CD14-positive monocyte (primary cell): Measurements from ENCODE around the gene CDC16. TPM values are rescaled to one million over a fixed set of nuclear protein-coding genes. Genes with fewer than 3 reads are reported as not detected.

Experiments used
- DNase-seq, 3 donors: peaks; one replicate each; pipeline ENCODE4 v3.0.0-alpha.2; 2011 to 2022
- H2AFZ ChIP-seq: 2 replicates; pipeline ENCODE4 v1.6.0; 2012; ENCODE audit warnings: mild to moderate bottlenecking, low read depth, low read length, inconsistent platforms; ENCODE audit not compliant: insufficient read depth, poor library complexity, severe bottlenecking
- H3K27ac ChIP-seq, 2 donors: 1 replicate in 1 of 2; 2 replicates in 1 of 2; pipeline ENCODE4 v1.5.1; 2012 to 2013; ENCODE audit warnings: low read length in 2 of 2, control low read depth in 1 of 2, inconsistent platforms in 1 of 2, low read depth in 1 of 2, mild to moderate bottlenecking in 1 of 2
- H3K27me3 ChIP-seq, 2 donors: one replicate each; pipeline versions ENCODE4 v1.6.0 to v1.6.1; 2011 to 2013; ENCODE audit warnings: low read length in 2 of 2; ENCODE audit not compliant: control insufficient read depth in 2 of 2, insufficient read depth in 2 of 2
- H3K36me3 ChIP-seq, 2 donors: replicated peaks in 1 of 2; 1 replicate in 1 of 2; 2 replicates in 1 of 2; pipeline versions ENCODE4 v1.5.1 to v1.6.1; 2012 to 2013; ENCODE audit warnings: low read length in 2 of 2, control low read depth in 1 of 2, inconsistent platforms in 1 of 2, mild to moderate bottlenecking in 1 of 2; ENCODE audit not compliant: insufficient read depth in 2 of 2, control insufficient read depth in 1 of 2
- H3K4me1 ChIP-seq, 2 donors: 1 replicate in 1 of 2; 2 replicates in 1 of 2; pipeline versions ENCODE4 v1.5.1 to v1.6.1; 2012 to 2013; ENCODE audit warnings: low read length in 2 of 2, control low read depth in 1 of 2, inconsistent platforms in 1 of 2, mild to moderate bottlenecking in 1 of 2, moderate library complexity in 1 of 2; ENCODE audit not compliant: insufficient read depth in 2 of 2, control insufficient read depth in 1 of 2
- H3K4me2 ChIP-seq: replicated peaks from 2 replicates; pipeline ENCODE3; 2012; ENCODE audit warnings: low read length, moderate library complexity, mild to moderate bottlenecking; ENCODE audit not compliant: poor library complexity, severe bottlenecking; ENCODE audit errors: extremely low read depth
- H3K4me3 ChIP-seq, 3 experiments: fragments of 200-600 bp in 1 of 3; sonication (generic) in 1 of 3; replicated peaks in 1 of 3; 1 replicate in 2 of 3; 2 replicates in 1 of 3; pipeline ENCODE4 v1.5.1; 2011 to 2013; ENCODE audit warnings: low read length in 3 of 3, mild to moderate bottlenecking in 3 of 3, control low read depth in 2 of 3, low read depth in 2 of 3, inconsistent platforms in 1 of 3, moderate library complexity in 1 of 3
- H3K79me2 ChIP-seq: 2 replicates; pipeline ENCODE4 v1.6.0; 2012; ENCODE audit warnings: mild to moderate bottlenecking, control low read depth, inconsistent platforms, low read length, moderate library complexity; ENCODE audit not compliant: insufficient read depth
- H3K9ac ChIP-seq: 2 replicates; pipeline ENCODE4 v1.6.0; 2017; ENCODE audit warnings: low read length, mild to moderate bottlenecking; ENCODE audit not compliant: insufficient read depth, poor library complexity, severe bottlenecking
- H3K9me3 ChIP-seq, 2 donors: replicated peaks in 1 of 2; 1 replicate in 1 of 2; 2 replicates in 1 of 2; pipeline versions ENCODE4 v1.5.1 to v1.6.1; 2012 to 2013; ENCODE audit warnings: low read length in 2 of 2, control low read depth in 1 of 2; ENCODE audit not compliant: control insufficient read depth in 1 of 2, insufficient read depth in 1 of 2
- H4K20me1 ChIP-seq: 2 replicates; pipeline ENCODE4 v1.6.0; 2012; ENCODE audit warnings: mild to moderate bottlenecking, low read length, control low read depth, moderate library complexity; ENCODE audit not compliant: insufficient read depth
- H3K27ac Mint-ChIP-seq, 7 donors: one replicate each; pipeline ENCODE4 v1.8.0; 2020; ENCODE audit warnings: mild to moderate bottlenecking in 7 of 7, mixed read lengths in 7 of 7, moderate library complexity in 6 of 7, inconsistent platforms in 2 of 7
- H3K27me3 Mint-ChIP-seq, 3 donors: one replicate each; pipeline ENCODE4 v1.8.0; 2021 to 2022; ENCODE audit warnings: low read depth in 3 of 3, mild to moderate bottlenecking in 3 of 3, mixed read lengths in 3 of 3, moderate library complexity in 3 of 3, inconsistent platforms in 1 of 3
- H3K36me3 Mint-ChIP-seq, 2 donors: one replicate each; pipeline ENCODE4 v1.8.0; 2020; ENCODE audit warnings: mixed read lengths in 2 of 2, inconsistent platforms in 1 of 2, mild to moderate bottlenecking in 1 of 2
- H3K4me1 Mint-ChIP-seq: one replicate; pipeline ENCODE4 v1.8.0; 2020; ENCODE audit warnings: mild to moderate bottlenecking, mixed read lengths
- H3K4me3 Mint-ChIP-seq, 2 donors: one replicate each; pipeline ENCODE4 v1.8.0; 2020; ENCODE audit warnings: mild to moderate bottlenecking in 2 of 2, mixed read lengths in 2 of 2, moderate library complexity in 1 of 2
- H3K9me3 Mint-ChIP-seq, 7 donors: one replicate each; pipeline ENCODE4 v1.8.0; 2020 to 2022; ENCODE audit warnings: mixed read lengths in 7 of 7, mild to moderate bottlenecking in 6 of 7, moderate library complexity in 6 of 7, inconsistent platforms in 2 of 7
- CTCF ChIP-seq: fragments of 200-600 bp; IDR thresholded peaks from one replicate; pipeline ENCODE4 v1.8.0; 2022; ENCODE audit warnings: antibody characterized with exemption, mild to moderate bottlenecking
- WGBS: methylation state at CpG from one replicate; pipeline ENCODE4 v1.1.5; 2013; ENCODE audit warnings: missing lambda C conversion rate; ENCODE audit not compliant: insufficient coverage; 5-methylcytosine and 5-hydroxymethylcytosine counted together
- intact Hi-C, 2 donors: fragments of 100-400 bp; cut with micrococcal nuclease; formaldehyde crosslinking; loops; one replicate each; pipeline versions ENCODE4 v1.15.0 to v1.15.1; 2023
- polyA plus RNA-seq, 3 donors: library from polyadenylated mRNA; depleted of rRNA in 1 of 3; unstranded in 2 of 3; stranded (reverse) in 1 of 3; fragments of 300-500 nt in 2 of 3; fragments of >200 nt in 1 of 3; fragmentation: Illumina TruSeq in 2 of 3; gene quantifications; 1 replicate in 2 of 3; 2 replicates in 1 of 3; pipeline ENCODE4 v1.2.3, GENCODE V29; 2012 to 2021

Gene CDC16
- polyA plus RNA-seq, 3 donors: 15.6 to 72.1 (median 21.1) TPM

GRCh38 chr13:114213980-114214379 is 20.7 kb upstream of the CDC16 start:
- no peaks in the 10 kb centered on the region for H3K27me3 ChIP-seq
- intact Hi-C loops: no loop called here
- TF ChIP-seq CTCF: no peak
- no peak overlapping the region for H3K27ac Mint-ChIP-seq
- peaks cover 0 to 6% (median 0%) of the 10 kb centered on the region in 7 donors for H3K9me3 Mint-ChIP-seq
- no peak overlapping the region for H2AFZ ChIP-seq
- H3K4me1 Mint-ChIP-seq: peaks cover 5% of the 10 kb centered on the region
- no peak for DNase-seq
- H3K36me3 Mint-ChIP-seq: no peaks in the 10 kb centered on the region
- no peak overlapping the region for H3K4me3 ChIP-seq
- H3K4me1 ChIP-seq: no peaks in the 10 kb centered on the region
- H3K36me3 ChIP-seq: no peaks in the 10 kb centered on the region
- no peaks in the 10 kb centered on the region for H3K79me2 ChIP-seq
- no peaks in the 10 kb centered on the region for H3K9me3 ChIP-seq
- no peaks in the 10 kb centered on the region for H4K20me1 ChIP-seq
- no peak overlapping the region for H3K4me3 Mint-ChIP-seq
- no peak overlapping the region for H3K9ac ChIP-seq
- H3K4me2 ChIP-seq: no peak overlapping the region
- 97% methylated on average over 6 of the region's 7 CpGs for WGBS
- H3K27ac ChIP-seq: no peak overlapping the region
- peaks cover 2 to 16% (median 6%) of the 10 kb centered on the region in 3 donors for H3K27me3 Mint-ChIP-seq

GRCh38 chr13:114219392-114219791 is 15.3 kb upstream of the CDC16 start:
- DNase-seq: no peak
- H3K36me3 Mint-ChIP-seq: no peaks in the 10 kb centered on the region
- H3K9me3 Mint-ChIP-seq: peaks cover 0 to 5% (median 0%) of the 10 kb centered on the region in 7 donors
- 0% methylated on average over 2 of the region's 3 CpGs for WGBS
- Histone ChIP-seq H4K20me1 (no peaks in the 10 kb centered on the region), H3K9me3 (no peaks in the 10 kb centered on the region), H3K27me3 (no peaks in the 10 kb centered on the region), H3K9ac (no peak overlapping the region), H3K36me3 (no peaks in the 10 kb centered on the region), H3K4me2 (no peak overlapping the region), H3K27ac (no peak overlapping the region), H3K79me2 (no peaks in the 10 kb centered on the region), H3K4me1 (peaks cover 21 to 25% of the 10 kb centered on the region in 2 donors), H3K4me3 (no peak overlapping the region), H2AFZ (no peak overlapping the region)
- intact Hi-C loops: no loop called here
- peaks cover 0 to 3% (median 0%) of the 10 kb centered on the region in 3 donors for H3K27me3 Mint-ChIP-seq
- no peak overlapping the region for H3K27ac Mint-ChIP-seq
- H3K4me3 Mint-ChIP-seq: no peak overlapping the region
- TF ChIP-seq CTCF: no peak
- peaks cover 22% of the 10 kb centered on the region for H3K4me1 Mint-ChIP-seq
